Eye (tissue), 1 donor: ENCODE results near the gene ISM2.
A peak's percentile ranks its signal among the peaks of the same experiment; 100 is the strongest.

ENCODE experiments used
- DNase-seq: peaks from one replicate; pipeline ENCODE4 v3.0.0-alpha.2; 2015

Gene ISM2

DNA sequence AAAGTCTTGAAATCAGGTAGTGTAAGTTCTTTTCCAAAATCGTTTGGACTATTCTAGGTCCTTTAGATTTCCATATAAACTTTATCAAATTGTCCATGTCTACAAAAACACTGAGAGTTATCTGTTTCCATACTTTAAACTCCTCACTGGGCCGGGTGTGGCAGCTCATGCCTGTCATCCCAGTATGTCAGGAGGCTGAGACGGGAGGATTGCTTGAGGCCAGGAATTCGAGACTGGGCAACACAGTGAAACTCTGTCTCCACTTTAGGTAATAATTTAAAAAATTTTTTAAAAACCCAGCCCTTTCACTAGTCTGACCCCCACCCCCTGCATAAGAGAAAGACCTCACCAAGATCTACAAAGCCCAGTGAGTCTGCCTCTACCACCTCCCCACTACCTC, 6.4 kb upstream of the ISM2 start:
- no peak for DNase-seq

DNA sequence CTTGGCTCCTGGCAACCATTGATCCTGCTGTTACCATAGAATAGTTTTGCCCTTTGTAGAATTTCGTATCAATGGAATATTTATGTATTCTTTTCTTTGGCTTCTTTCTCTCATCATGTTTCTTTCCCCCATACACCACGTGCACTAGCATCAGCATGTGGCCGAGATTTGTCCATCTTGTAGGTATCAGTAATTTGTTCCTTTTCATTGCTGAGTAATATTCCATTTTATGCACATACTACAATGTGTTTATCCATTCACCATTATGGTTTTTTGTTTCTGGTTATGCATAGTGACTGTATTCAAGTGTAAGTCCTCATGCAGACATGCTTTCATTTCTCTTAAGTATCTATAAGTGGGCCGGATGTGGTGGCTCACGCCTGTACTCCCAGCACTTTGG, 4.5 kb upstream of the ISM2 start:
- DNase-seq, result no peak

DNA sequence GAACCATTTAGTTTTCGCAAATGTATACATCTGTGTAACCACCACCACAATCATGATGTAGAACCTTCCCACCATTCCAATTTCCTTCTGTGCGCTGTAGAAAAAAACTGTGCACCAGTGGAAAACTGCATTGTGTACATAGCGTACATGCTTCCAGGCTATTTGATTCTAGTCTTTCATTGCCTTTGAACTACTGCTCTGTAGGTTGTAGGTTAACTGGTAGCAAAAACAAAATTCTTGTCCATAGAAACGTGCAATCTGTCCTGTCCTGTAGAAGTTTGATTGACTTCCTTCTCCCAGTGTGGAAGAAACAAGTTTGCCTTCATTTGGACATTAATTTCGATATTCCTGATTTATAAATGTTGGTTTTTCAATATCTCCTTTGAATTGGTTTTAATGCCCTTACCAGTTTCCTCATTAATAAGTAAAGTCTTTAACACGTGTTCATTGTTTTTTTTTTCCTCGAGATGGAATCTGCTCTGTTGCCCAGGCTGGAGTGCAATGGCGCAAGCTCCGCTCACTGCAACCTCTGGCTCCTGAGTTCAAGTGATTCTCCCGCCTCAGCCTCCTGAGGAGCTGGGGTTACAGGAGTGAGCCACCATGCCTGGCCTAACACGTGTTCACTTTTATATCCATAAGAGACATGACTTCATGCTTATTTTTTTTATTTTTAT, 3.6 kb upstream of the ISM2 start:
- DNase-seq, result no peak

DNA sequence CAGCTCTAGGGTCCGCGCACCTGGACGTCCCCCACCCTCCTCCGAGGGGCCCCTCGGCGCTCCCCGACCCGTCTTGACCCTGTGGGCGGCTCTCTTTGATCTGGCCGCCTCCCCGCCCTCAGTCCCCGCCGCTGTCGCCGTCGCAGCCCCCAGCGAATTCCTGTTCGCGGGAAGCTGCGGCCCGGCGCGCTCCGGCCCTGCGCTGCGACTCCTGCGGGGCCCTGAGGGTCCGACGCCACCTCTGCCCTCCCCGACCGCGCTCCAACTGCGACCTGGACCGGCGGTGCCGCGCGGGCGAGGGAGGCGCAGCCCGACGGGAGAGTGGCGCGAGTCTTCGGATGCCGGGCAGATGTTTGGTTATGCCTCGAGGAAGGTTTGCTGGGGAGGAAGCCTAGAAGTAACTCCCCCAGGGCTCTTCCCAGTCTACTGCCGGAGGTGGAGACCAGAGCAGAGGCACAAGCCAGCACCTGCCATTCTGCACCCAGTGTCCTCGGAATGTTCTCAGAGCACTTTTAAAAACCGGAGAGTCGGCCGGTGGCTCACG, 440 bp upstream of the ISM2 start:
- DNase-seq, result peak; percentile 33

DNA sequence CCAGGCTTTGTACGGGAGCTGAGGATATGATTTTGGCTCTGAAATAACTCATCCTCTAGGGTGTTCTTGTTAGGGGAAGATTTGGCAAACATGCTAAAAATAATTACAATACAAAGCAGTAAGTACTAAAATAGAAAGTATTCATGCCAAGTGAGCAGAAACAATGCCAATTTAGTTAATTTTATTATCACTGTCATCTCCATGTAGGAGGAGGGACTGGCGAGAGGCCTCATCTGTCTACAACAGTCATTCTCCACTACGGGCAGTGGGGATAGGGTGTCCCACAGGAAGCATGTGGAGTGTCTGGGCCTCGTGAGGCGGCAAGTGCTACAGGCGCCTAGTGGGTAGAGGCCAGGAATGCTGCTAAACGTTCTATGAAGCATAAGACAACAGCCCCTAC, 3.3 kb downstream of the ISM2 start:
- no peak for DNase-seq

DNA sequence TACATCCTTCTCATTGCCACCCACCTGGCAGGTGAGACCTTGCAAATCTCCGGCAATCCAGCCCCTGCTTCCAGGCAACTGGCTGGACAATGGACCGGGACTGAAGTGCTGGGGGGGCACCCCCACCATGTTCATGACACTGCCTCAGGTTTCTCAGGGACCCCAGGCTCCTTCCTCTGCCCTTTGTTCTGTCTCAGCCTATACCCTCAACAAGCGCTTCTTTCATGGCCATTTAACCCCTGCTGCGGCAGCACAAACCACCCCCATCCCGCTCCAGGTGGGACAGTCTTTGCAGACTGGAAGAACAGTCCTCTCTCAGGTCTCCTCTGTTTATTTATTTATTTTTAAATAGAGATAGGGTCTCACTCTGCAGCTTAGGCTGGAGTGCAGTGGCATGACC, 7.6 kb downstream of the ISM2 start:
- DNase-seq, result no peak

DNA sequence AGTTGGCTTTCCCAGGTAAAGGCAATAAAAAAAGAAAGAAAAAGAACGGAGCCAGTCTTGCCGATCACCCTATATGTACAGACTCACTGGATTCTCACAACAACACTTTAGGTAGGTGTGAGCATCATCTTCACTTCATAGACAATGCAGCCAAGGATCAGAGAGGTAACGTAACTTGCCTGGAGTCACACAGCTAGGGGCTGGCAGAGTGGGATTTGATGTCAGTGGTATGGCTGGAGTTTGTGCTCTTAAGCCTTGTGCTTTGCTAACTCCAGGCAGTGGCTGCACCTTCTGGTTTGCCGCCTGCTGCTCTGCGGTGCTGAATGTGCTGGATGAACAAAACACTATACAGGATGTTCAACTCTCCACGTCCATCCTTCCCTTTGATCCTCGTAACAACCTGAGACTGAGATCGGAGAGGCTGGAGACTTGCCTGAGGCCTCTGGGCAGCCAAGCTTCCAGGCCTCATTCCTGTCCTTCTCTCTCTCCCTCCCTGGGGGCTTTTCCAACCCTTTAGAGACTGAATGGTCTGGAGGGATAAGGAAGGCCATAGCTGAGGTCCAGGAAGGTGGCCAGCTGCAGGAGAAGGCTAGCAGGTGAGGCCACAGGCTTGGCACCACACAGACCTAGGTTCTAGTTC, 8.1 kb downstream of the ISM2 start:
- DNase-seq, result no peak

DNA sequence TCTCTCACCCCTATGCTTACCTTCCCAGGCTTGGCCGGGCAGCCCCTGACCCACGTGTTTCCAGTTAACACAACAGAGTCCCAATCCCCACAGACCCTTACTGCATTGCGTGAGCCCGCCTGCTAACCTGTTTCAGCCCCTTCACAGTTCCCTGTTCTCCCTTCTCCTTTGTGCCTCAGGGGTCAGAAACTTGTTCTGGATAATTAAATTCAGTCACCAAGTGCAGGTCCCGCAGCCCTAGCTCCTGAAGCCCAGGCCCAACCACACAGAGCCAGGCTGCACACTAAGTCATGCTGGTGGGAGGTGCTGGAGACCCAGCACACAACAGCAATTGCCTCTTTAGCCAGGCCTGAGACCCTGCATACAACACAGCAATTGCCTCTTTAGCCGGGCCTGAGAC, 9.6 kb downstream of the ISM2 start:
- no peak for DNase-seq

DNA sequence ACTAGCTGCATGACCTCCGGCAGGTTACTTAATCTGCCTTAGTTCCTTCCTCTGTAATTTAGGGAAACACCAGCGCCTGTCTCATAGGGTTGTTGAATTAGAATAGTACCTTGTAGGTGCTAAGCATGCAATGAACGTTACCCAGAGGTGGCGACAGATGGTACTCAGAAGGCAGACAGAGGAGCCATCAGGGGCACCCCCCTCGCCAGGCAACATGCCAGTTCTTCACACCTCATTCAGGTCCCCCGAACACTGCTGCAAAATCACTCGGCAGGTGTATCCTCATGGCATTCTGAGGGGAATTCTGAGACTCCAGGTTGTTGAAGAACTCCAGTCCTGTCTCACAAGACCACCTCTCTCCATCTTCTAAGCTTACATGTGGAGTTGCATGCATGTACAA, 10.1 kb downstream of the ISM2 start:
- no peak for DNase-seq

DNA sequence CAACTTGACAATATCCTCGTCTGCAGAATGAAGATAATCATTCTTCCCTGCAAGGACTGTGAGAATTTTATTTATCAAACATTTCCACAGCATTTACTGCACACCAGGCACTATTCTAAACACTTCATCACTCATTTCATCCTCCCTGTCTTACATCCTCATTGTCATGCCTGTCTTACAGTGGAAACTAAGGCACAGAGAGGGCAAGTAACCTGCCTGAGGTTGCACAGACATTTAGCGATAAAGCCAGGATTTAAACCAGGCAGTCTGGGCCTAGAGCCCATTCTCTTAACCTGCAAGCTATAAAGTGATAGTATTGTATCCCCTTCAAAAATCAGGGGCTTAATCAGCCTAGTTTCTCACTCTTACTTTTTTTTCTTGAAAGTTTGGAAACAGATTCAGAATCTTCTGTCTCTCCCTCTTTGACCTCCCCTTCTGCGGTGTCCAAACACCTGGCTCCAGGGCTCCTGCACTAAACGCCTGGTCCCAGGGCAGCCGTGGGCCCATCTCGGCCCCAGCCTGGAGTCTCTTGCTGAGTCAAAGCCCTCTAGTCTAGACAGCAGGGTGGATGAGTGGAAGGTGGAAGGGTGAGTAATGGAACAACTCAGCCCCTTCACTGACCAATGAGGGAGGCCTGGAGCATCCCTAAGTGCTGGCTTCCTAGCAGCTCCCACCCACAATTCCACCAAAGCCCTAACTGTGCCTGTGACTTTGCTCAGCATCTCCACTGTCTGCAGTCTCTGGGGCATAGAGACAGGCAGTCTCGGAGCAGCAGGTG, 12.5 kb downstream of the ISM2 start:
- no peak for DNase-seq

DNA sequence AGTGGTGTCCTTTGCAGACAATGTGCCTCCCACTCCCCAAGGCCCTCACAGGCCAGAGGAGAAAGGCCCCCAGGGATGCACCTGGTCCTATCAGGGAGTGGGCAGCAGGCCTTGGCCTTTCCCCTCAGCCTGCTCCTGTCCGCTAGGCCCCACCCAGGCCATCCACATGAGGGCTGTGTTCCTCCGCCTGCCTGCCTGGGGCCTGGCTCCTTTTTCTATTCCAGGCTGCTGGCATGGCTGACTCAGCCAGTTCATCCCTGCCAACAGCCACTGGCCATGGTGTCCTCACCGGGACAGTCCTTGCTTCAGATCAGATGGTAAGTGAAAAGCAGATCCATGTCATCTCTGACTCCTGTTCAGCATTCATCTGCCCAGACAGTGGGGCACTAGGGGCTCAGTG, 13.4 kb downstream of the ISM2 start:
- no peak for DNase-seq

DNA sequence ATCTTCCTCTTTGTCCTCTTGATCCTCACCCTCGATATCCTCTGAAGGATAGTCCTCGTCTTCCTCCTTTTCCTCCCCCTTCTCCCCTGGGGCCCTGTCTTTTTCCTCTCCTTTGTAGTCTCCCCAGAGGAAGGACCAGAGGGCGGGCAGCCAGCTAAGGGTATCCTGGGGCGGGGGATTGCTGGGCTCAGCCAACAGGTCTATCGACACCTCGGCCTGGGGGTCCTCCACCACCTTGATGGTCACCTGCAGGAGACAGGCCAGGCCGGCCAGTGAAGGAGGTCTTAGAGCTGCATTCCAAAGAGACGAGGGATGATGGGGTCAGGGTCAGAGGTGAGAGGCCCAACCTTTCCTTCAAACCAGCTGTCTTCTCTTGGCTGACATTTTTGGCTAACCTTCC, 16.2 kb downstream of the ISM2 start:
- no peak for DNase-seq

DNA sequence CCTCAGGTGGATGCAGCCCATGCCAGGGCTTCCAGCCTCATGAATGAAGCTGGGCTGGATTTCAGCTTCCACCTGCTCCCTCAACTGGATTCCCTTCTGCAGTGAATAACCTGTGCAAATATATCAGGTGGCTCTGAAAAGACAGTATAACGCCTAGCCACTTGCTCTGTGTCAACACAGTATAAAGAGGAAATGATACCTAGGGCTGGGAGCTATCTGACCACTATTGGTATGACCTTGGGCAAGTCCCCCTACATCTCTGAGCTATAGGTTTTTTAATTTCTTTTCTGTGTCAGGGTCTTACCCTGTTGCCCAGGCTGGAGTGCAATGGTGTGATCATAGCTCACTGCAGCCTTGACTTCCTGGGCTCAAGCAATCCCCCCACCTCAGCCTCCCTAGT, 19.8 kb downstream of the ISM2 start:
- no peak for DNase-seq

DNA sequence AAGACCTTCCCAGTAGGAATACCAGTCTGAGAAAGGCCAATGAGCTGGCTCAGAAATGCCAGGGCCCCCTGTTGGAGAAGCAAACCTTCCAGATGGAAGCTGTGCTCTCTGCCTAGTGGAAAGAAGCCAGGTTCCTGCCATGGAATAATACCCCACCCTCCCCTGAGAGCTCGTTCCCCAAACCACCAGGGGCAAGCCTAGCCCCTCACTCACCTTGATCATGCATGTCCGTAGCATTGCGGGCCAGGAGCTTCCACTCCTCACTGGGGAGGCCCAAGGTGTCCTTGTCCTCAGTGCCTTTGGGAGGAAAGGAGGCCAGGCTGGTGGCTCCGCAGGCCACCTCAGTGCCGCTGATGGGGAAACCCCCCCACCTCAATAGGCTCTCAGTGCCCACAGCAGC, 20.6 kb downstream of the ISM2 start:
- no peak for DNase-seq

DNA sequence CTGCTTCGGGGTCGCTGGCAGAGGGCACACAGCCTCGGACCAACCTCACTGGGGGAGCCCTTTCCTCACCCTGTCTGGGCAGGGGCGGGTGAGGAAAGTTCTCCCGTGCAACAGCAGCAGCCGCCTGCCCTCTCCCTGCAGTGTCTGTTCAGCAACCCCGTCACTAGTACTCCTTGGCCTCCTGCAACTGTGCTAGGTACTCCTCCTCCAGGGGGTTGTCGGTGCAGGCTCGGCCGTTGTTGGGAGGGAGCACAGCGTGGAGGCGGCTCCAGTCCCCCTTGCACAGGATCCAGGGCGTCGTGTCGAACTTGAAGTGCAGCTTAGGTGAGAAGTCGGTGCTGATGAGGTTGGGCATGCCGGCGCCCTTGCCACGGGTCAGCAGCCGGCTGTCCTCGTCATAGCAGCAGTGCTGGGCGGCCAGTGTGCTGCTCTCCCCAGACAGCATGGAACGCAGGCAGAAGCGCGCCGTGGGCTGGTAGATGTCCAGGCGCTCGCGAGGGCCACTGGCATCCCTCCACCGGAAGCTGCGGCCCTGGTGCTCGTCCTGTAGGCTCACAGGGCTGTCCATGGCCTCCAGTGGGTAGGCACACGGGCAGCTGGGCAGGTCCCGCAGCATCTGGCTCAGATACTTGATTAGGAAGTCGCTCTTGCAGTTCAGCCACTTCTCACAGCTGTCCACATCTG, 23.0 kb downstream of the ISM2 start:
- no peak for DNase-seq

DNA sequence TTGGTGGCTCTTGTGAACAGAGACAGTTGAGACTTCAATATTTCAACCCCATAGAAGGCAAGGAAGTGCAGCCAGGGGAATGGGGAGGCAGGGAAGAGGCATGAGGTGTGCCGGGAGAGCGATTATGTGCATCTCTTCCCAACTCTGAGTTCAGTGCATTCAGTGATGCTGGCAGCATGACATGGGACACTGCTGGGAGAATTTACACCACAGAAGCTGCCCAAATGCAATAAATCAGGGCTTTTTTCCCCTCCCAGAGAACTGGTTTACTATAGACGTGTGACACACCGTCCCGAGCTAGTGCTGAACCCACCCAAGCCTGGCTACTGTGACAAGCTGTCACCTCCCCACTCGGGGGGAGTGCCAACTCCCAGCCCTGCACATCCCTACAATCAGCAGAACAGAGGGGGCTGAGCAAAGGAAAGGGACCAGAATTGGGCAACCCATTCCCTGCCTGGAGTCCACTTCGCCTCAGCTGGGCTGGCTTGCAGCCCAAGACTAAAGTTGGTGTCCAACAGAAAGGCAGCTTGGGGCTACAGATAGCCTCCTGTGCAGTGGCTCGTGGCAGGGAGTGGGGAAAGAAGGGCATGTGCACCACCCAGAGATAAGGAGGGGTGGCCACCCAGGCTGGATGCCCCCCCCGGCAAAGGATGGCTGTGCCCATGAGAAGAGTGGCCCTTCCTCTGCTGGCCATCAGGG, 24.0 kb downstream of the ISM2 start:
- DNase-seq, result no peak

DNA sequence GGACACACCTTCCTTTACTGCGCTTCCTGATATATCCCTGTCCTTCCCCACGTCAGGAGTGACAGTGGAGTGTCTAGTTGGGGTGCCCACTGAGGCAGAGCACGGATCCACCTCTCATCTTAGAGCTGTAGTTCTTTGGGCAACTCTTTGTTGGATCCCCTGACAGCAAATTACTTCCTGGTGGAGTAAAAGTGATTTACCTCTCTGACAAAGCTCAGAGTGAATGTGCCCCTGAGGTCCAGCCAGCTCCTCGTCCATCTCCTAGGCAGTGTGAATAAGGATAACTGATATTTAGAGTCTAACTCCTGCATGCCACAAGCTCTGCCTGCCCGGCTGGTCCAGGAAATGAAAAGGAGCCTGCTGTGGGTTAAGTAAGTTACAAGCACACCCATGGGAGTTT, 24.7 kb downstream of the ISM2 start:
- DNase-seq, result no peak

DNA sequence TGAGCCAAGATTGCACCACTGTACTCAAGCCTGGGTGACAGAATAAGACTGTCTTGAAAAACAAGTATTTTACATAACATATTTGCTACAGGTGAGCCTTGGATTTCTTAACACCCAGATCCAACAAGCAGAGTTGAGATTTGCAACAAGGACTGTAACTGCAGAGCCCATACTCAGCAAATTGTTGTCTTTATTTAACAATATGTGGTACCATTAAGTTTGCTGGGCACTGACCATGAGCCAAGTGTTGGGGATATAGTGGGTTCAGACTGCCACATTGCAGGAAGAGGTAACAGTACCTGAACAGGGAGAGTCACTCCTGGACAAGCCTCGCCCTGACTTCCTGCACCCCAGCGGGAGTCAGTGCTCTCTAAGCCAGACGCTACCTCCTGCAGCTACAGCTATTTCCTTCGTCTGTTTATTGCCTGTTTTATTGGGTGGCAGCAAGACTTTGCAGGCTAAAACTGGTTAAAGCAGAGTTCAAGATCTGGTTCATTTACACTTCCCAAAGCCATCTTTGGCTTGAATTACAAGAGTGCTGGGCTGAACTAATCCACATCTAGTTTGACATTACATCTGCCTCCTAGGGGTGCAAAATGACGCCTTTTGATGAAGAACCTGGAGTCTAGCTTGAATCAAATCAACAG, 28.3 kb downstream of the ISM2 start:
- no peak for DNase-seq

DNA sequence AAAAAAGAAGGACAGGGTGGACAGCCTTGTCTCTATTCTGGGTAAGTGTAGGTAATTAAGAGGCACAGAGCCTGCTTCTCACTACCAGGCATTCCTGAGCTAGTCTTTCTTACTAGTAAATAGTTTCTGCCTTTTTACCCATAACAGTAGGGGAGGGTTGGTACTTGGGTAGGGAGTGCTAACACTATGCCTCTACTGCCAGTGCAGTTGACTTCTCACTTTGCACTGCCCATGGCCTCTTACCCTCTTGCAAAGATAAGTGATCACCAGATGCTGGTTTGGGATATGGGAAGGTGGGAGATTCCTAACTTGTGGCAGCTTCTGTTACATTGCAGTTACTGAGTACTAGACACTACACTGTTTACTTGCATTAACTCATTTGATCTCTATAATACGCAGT, 29.1 kb downstream of the ISM2 start:
- DNase-seq, result no peak

DNA sequence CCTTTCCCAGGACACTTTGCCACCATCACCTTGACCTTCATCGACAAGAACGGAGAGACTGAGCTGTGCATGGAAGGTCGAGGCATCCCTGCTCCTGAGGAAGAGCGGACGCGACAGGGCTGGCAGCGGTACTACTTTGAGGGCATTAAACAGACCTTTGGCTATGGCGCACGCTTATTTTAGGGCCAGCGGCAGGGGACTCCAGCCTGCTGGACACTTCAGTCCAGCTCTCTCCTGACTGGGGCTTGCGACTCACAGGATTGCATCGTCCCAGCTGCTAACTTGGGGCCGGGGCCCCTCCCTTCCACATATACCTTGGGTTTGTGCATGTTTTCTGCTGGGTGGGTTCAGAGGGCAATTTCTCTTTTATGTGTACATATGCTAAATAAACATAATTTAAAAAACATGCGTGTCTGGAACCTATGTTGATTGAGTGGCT, 29.5 kb downstream of the ISM2 start:
- no peak for DNase-seq

DNA sequence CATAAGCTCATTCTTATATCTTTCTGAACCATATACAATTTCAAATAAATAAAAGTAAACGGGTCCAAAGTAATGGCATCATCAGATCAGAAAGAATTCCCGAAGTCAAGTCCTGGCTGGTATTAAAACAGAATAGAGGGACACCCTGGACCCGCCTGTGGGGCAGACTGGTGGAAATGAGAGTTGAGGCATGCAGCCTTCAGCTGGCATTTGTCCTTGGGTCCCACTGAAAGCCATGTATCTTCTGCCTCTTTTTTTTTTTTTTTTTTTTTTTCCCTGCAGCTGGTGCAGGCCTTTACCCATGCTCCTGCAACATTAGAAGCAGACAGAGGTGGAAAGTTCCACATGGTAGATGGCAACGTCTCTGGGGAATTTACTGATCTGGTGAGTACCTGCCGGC, 30.8 kb downstream of the ISM2 start:
- DNase-seq, result no peak

DNA sequence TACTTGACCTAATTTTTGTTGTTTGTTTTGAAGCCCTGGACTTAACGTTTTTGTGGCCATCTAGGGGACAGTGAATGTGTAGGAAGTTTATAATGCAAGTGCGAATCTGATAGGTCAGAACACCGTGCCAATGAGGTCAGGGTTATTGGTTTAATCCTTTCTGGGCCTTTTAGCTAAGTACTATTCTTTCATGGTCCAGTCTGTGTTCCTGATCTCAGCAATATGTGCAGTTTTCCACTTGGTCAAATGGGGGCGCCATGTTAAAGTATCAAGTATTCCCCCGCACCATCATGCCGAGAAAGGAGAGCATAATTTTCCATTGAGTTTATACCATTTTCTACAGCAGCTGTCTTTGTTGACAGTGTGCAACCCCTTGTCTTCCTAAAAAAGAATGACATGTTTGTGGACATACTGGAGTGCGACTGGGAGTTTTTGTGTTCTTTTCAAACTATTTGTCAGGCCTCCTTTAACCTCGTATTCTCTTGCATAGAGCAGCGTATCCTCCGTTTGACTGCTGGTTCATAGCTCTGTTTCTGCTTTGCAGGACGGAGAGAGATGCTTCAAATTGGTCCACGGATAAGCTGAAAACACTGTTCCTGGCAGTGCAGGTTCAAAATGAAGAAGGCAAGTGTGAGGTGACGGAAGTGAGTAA, 39.4 kb downstream of the ISM2 start:
- peak; percentile 83 for DNase-seq
